Activated naive CD4-positive, alpha-beta T cell treated with anti-CD3 and anti-CD28 coated beads, Interleukin-2, amount 50 U/mL, for 72 hours (primary cell): ENCODE data around the gene ANKRD35. TPM values are rescaled to one million over a fixed set of nuclear protein-coding genes. Genes with fewer than 3 reads are reported as not detected.

Experiments used
- ATAC-seq, 2 donors: fragments of 150-1000 bp; cut with Tn5 transposase; 2 replicates each; pipeline ENCODE4 v1.10.0; 2021; ENCODE audit warnings: mild to moderate bottlenecking in 2 of 2, moderate library complexity in 2 of 2
- DNase-seq, 2 donors: peaks; one replicate each; pipeline ENCODE4 v3.0.0; 2021 to 2022; ENCODE audit warnings: low spot score in 2 of 2
- H3K27ac Mint-ChIP-seq, 2 donors: one replicate each; pipeline ENCODE4 v1.8.0; 2022; ENCODE audit warnings: mild to moderate bottlenecking in 2 of 2, mixed read lengths in 2 of 2
- H3K36me3 Mint-ChIP-seq, 2 donors: one replicate each; pipeline ENCODE4 v1.8.0; 2022; ENCODE audit warnings: mixed read lengths in 2 of 2
- H3K9me3 Mint-ChIP-seq, 2 donors: one replicate each; pipeline ENCODE4 v1.8.0; 2022; ENCODE audit warnings: mixed read lengths in 2 of 2
- total RNA-seq, 2 donors: library from RNA; stranded (reverse); gene quantifications; one replicate each; pipeline ENCODE4 v1.2.3, GENCODE V29; 2022

The ANKRD35 gene
- total RNA-seq, 2 donors from 2014 or later, result 0.50 to 0.53 TPM

GRCh38 chr1:145906954-145907753 lies 21.5 kb upstream of the ANKRD35 start:
- ATAC-seq, result no peak
- DNase-seq, result peak in 1 of 2 donors; percentile 45
- Mint-ChIP-seq H3K9me3 (no peaks in the 10 kb centered on the region), H3K36me3 (no peaks in the 10 kb centered on the region), H3K27ac (no peak overlapping the region)

- no peak overlapping the region for H3K27ac Mint-ChIP-seq
- ATAC-seq, result no peak
- no peaks in the 10 kb centered on the region for H3K36me3 Mint-ChIP-seq
Measured at GRCh38 chr1:145901312-145902021, 15.8 kb upstream of the ANKRD35 start.

GRCh38 chr1:145898756-145899155 lies 13.1 kb upstream of the ANKRD35 start:
- no peaks in the 10 kb centered on the region for H3K36me3 Mint-ChIP-seq
- DNase-seq, result peak in 1 of 2 donors; percentile 30
- ATAC-seq, result no peak
- no peaks in the 10 kb centered on the region for H3K9me3 Mint-ChIP-seq
- H3K27ac Mint-ChIP-seq, result no peak overlapping the region

More at GRCh38 chr1:145901312-145902021, 15.8 kb upstream of the ANKRD35 start:
- H3K9me3 Mint-ChIP-seq, result no peaks in the 10 kb centered on the region
- DNase-seq, result peak in 1 of 2 donors; percentile 6

- H3K36me3 Mint-ChIP-seq, result no peaks in the 10 kb centered on the region
- ATAC-seq, result no peak
- no peaks in the 10 kb centered on the region for H3K9me3 Mint-ChIP-seq
- no peak for DNase-seq
- H3K27ac Mint-ChIP-seq, result no peak overlapping the region
Measured at GRCh38 chr1:145897969-145898368, 12.3 kb upstream of the ANKRD35 start.

GRCh38 chr1:145895471-145895870 lies 9.8 kb upstream of the ANKRD35 start:
- no peaks in the 10 kb centered on the region for H3K36me3 Mint-ChIP-seq
- DNase-seq (peak in 1 of 2 donors; percentile 20), ATAC-seq (no peak)
- no peaks in the 10 kb centered on the region for H3K9me3 Mint-ChIP-seq
- no peak overlapping the region for H3K27ac Mint-ChIP-seq

- H3K9me3 Mint-ChIP-seq, result no peaks in the 10 kb centered on the region
- ATAC-seq, result no peak
- H3K36me3 Mint-ChIP-seq, result no peaks in the 10 kb centered on the region
- no peak overlapping the region for H3K27ac Mint-ChIP-seq
- DNase-seq, result no peak
Measured at GRCh38 chr1:145893306-145894055, 7.8 kb upstream of the ANKRD35 start.

GRCh38 chr1:145892486-145893087 lies 6.9 kb upstream of the ANKRD35 start:
- ATAC-seq, result no peak
- Mint-ChIP-seq H3K9me3 (no peaks in the 10 kb centered on the region), H3K27ac (no peak overlapping the region), H3K36me3 (no peaks in the 10 kb centered on the region)
- no peak for DNase-seq

GRCh38 chr1:145891587-145892485 lies 6.2 kb upstream of the ANKRD35 start:
- no peaks in the 10 kb centered on the region for H3K9me3 Mint-ChIP-seq
- peak; percentile 76 to 81 for ATAC-seq
- H3K36me3 Mint-ChIP-seq, result no peaks in the 10 kb centered on the region
- peak in 1 of 2 donors; percentile 59 for DNase-seq
- H3K27ac Mint-ChIP-seq, result no peak overlapping the region

- ATAC-seq, result no peak
- no peaks in the 10 kb centered on the region for H3K9me3 Mint-ChIP-seq
- no peaks in the 10 kb centered on the region for H3K36me3 Mint-ChIP-seq
- no peak overlapping the region for H3K27ac Mint-ChIP-seq
- no peak for DNase-seq
Measured at GRCh38 chr1:145891143-145891542, 5.5 kb upstream of the ANKRD35 start.

GRCh38 chr1:145889722-145890121 lies 4.1 kb upstream of the ANKRD35 start:
- ATAC-seq, result no peak
- H3K36me3 Mint-ChIP-seq, result no peaks in the 10 kb centered on the region
- H3K27ac Mint-ChIP-seq, result no peak overlapping the region

GRCh38 chr1:145887631-145888030 lies 2.0 kb upstream of the ANKRD35 start:
- H3K9me3 Mint-ChIP-seq, result no peaks in the 10 kb centered on the region
- no peak for DNase-seq
- ATAC-seq, result no peak
- H3K36me3 Mint-ChIP-seq, result no peaks in the 10 kb centered on the region
- no peak overlapping the region for H3K27ac Mint-ChIP-seq

More at GRCh38 chr1:145889722-145890121, 4.1 kb upstream of the ANKRD35 start:
- DNase-seq, result no peak
- H3K9me3 Mint-ChIP-seq, result no peaks in the 10 kb centered on the region

GRCh38 chr1:145886816-145887215 lies 1.1 kb upstream of the ANKRD35 start:
- Mint-ChIP-seq H3K27ac (no peak overlapping the region), H3K9me3 (no peaks in the 10 kb centered on the region), H3K36me3 (no peaks in the 10 kb centered on the region)
- DNase-seq (no peak), ATAC-seq (no peak)

GRCh38 chr1:145886390-145886789 lies 724 bp upstream of the ANKRD35 start:
- ATAC-seq, result no peak
- no peak overlapping the region for H3K27ac Mint-ChIP-seq
- no peak for DNase-seq
- no peaks in the 10 kb centered on the region for H3K36me3 Mint-ChIP-seq
- no peaks in the 10 kb centered on the region for H3K9me3 Mint-ChIP-seq

- no peak for ATAC-seq
Measured at GRCh38 chr1:145884675-145885074, 991 bp downstream of the ANKRD35 start.

GRCh38 chr1:145879775-145880174 lies 5.9 kb downstream of the ANKRD35 start:
- Mint-ChIP-seq H3K36me3 (no peaks in the 10 kb centered on the region), H3K9me3 (no peaks in the 10 kb centered on the region), H3K27ac (no peak overlapping the region)
- no peak for DNase-seq
- no peak for ATAC-seq

More at GRCh38 chr1:145884675-145885074, 991 bp downstream of the ANKRD35 start:
- H3K36me3 Mint-ChIP-seq, result no peaks in the 10 kb centered on the region
- H3K9me3 Mint-ChIP-seq, result no peaks in the 10 kb centered on the region
- DNase-seq, result no peak
- H3K27ac Mint-ChIP-seq, result no peak overlapping the region

- no peak for ATAC-seq
- no peaks in the 10 kb centered on the region for H3K9me3 Mint-ChIP-seq
- H3K27ac Mint-ChIP-seq, result no peak overlapping the region
- DNase-seq, result no peak
- no peaks in the 10 kb centered on the region for H3K36me3 Mint-ChIP-seq
Measured at GRCh38 chr1:145878724-145879123, 6.9 kb downstream of the ANKRD35 start.
